IMR-90 (cell line): ENCODE data around the gene WWC2. TPM values are rescaled to one million over a fixed set of nuclear protein-coding genes. Genes with fewer than 3 reads are reported as not detected.

Experiments used
- ATAC-seq: fragments of 200-7000 bp; cut with Tn5 transposase; 2 replicates; pipeline ENCODE4 v1.9.1; 2020; ENCODE audit warnings: low read depth, mild to moderate bottlenecking, moderate library complexity
- BruUV-seq: library from RNA; stranded (reverse); fragments of 400-500 nt; replicated peaks from 2 replicates; lab custom pipeline; 2021; lab: Mats Ljungman, UMichigan
- CTCF ChIA-PET: fragments of 300-600 bp; formaldehyde crosslinking; extraction: SDS; loops from one replicate; lab custom pipeline; 2021; ENCODE audit warnings: antibody characterized with exemption; lab: Yijun Ruan, JAX
- POLR2A ChIA-PET: fragments of 300-600 bp; sonication (Branson Sonifier 250); formaldehyde crosslinking; loops from one replicate; lab custom pipeline; 2022; ENCODE audit warnings: antibody characterized with exemption; ENCODE audit not compliant: unreplicated experiment; lab: Charles Lee
- DNase-seq: peaks from one replicate; pipeline ENCODE4 v3.0.0; 2013
- H2AFZ ChIP-seq: replicated peaks from 2 replicates; pipeline ENCODE3; 2013; ENCODE audit warnings: low read length, mild to moderate bottlenecking; ENCODE audit not compliant: poor library complexity
- H2AK5ac ChIP-seq: 2 replicates; pipeline ENCODE4 v1.6.1; 2013; ENCODE audit warnings: low read depth, low read length, inconsistent platforms
- H2AK9ac ChIP-seq: replicated peaks from 2 replicates; pipeline ENCODE3; 2013; ENCODE audit warnings: mild to moderate bottlenecking, low read depth, low read length, moderate library complexity; ENCODE audit not compliant: poor library complexity
- H2BK120ac ChIP-seq: 2 replicates; pipeline ENCODE4 v1.6.1; 2013; ENCODE audit warnings: low read depth, low read length, inconsistent platforms
- H2BK15ac ChIP-seq: 3 replicates; pipeline ENCODE4 v1.6.1; 2013; ENCODE audit warnings: low read depth, low read length, inconsistent platforms
- H2BK20ac ChIP-seq: 2 replicates; pipeline ENCODE4 v1.6.1; 2013; ENCODE audit warnings: low read depth, mild to moderate bottlenecking, inconsistent platforms, low read length, moderate library complexity
- H2BK5ac ChIP-seq: 2 replicates; pipeline ENCODE4 v1.6.1; 2013; ENCODE audit warnings: mild to moderate bottlenecking, low read depth, low read length, inconsistent platforms; ENCODE audit not compliant: poor library complexity, severe bottlenecking
- H3K14ac ChIP-seq: replicated peaks from 2 replicates; pipeline ENCODE4 v1.6.1; 2013; ENCODE audit warnings: low read depth, low read length, inconsistent platforms
- H3K18ac ChIP-seq: 2 replicates; pipeline ENCODE4 v1.6.1; 2013; ENCODE audit warnings: low read depth, low read length, control low read depth
- H3K23ac ChIP-seq: 2 replicates; pipeline ENCODE4 v1.6.1; 2013; ENCODE audit warnings: low read depth, low read length, inconsistent platforms
- H3K27ac ChIP-seq: 2 replicates; pipeline ENCODE4 v1.5.1; 2013; ENCODE audit warnings: mild to moderate bottlenecking, control low read depth, low read length; ENCODE audit not compliant: insufficient read depth
- H3K27me3 ChIP-seq: 2 replicates; pipeline ENCODE4 v1.6.1; 2013; ENCODE audit warnings: low read length; ENCODE audit not compliant: control insufficient read depth, insufficient read depth
- H3K36me3 ChIP-seq: 2 replicates; pipeline ENCODE4 v1.6.1; 2013; ENCODE audit warnings: low read length, mixed read lengths; ENCODE audit not compliant: control insufficient read depth, insufficient read depth
- H3K4ac ChIP-seq: 2 replicates; pipeline ENCODE4 v1.6.1; 2013; ENCODE audit warnings: low read depth, low read length, inconsistent platforms
- H3K4me1 ChIP-seq: 2 replicates; pipeline ENCODE4 v1.6.1; 2013; ENCODE audit warnings: low read length, mixed read lengths; ENCODE audit not compliant: control insufficient read depth, insufficient read depth
- H3K4me2 ChIP-seq: 2 replicates; pipeline ENCODE4 v1.6.1; 2013; ENCODE audit warnings: low read depth, mild to moderate bottlenecking, control low read depth, low read length, moderate library complexity
- H3K4me3 ChIP-seq: 2 replicates; pipeline ENCODE4 v1.5.1; 2013; ENCODE audit warnings: low read depth, mild to moderate bottlenecking, control low read depth, low read length, moderate library complexity; ENCODE audit not compliant: insufficient read depth
- H3K56ac ChIP-seq: 2 replicates; pipeline ENCODE4 v1.6.1; 2013; ENCODE audit warnings: low read length, inconsistent platforms; ENCODE audit not compliant: insufficient read depth; ENCODE audit errors: extremely low read depth
- H3K79me1 ChIP-seq, 2 experiments: 2 replicates each; pipeline ENCODE4 v1.6.1; 2013; ENCODE audit warnings: low read length in 2 of 2, inconsistent platforms in 1 of 2, low read depth in 1 of 2
- H3K9ac ChIP-seq: 2 replicates; pipeline ENCODE4 v1.6.1; 2013; ENCODE audit warnings: low read depth, low read length, control low read depth
- H3K9me1 ChIP-seq: 2 replicates; pipeline ENCODE4 v1.6.1; 2013; ENCODE audit warnings: low read length, inconsistent platforms; ENCODE audit not compliant: insufficient read depth
- H3K9me3 ChIP-seq: 2 replicates; pipeline ENCODE4 v1.6.1; 2013; ENCODE audit warnings: low read length; ENCODE audit not compliant: control insufficient read depth, insufficient read depth
- H4K20me1 ChIP-seq: 2 replicates; pipeline ENCODE4 v1.6.1; 2013; ENCODE audit warnings: low read length, inconsistent platforms; ENCODE audit not compliant: insufficient read depth
- H4K5ac ChIP-seq: 2 replicates; pipeline ENCODE4 v1.6.1; 2013; ENCODE audit warnings: mild to moderate bottlenecking, low read depth, low read length, control low read depth
- H4K8ac ChIP-seq, 2 experiments: 2 replicates each; pipeline ENCODE4 v1.6.1; 2013; ENCODE audit warnings: low read depth in 2 of 2, low read length in 2 of 2, control low read depth in 1 of 2, inconsistent platforms in 1 of 2
- H4K91ac ChIP-seq: 2 replicates; pipeline ENCODE4 v1.6.1; 2013; ENCODE audit warnings: low read depth, low read length, inconsistent platforms; ENCODE audit not compliant: insufficient read depth
- BHLHE40 ChIP-seq: fragments of 150-350 bp; IDR thresholded peaks from 2 replicates; pipeline ENCODE4 v1.6.1; 2016; ENCODE audit warnings: mild to moderate bottlenecking, low read depth, low read length
- CEBPB ChIP-seq: IDR thresholded peaks from 2 replicates; pipeline ENCODE4 v1.6.1; 2012; ENCODE audit warnings: low read depth, low read length, improper control_type of control experiment
- CHD1 ChIP-seq: IDR thresholded peaks from 2 replicates; pipeline ENCODE4 v1.6.1; 2012; ENCODE audit warnings: low read depth, low read length, improper control_type of control experiment
- FOS ChIP-seq: fragments of 150-350 bp; IDR thresholded peaks from 2 replicates; pipeline ENCODE4 v1.6.1; 2016; ENCODE audit warnings: low read depth, low read length
- MAFK ChIP-seq: IDR thresholded peaks from 2 replicates; pipeline ENCODE4 v1.6.1; 2012; ENCODE audit warnings: low read depth, low read length, improper control_type of control experiment
- MAZ ChIP-seq: IDR thresholded peaks from 2 replicates; pipeline ENCODE4 v1.6.1; 2012; ENCODE audit warnings: low read depth, mild to moderate bottlenecking, low read length, improper control_type of control experiment, moderate library complexity, borderline replicate concordance
- MXI1 ChIP-seq: IDR thresholded peaks from 2 replicates; pipeline ENCODE4 v1.6.1; 2012; ENCODE audit warnings: low read depth, mild to moderate bottlenecking, low read length, moderate library complexity, borderline replicate concordance
- NFE2L2 ChIP-seq: fragments of 150-350 bp; IDR thresholded peaks from 2 replicates; pipeline ENCODE4 v1.6.1; 2016; ENCODE audit warnings: low read depth, mild to moderate bottlenecking, low read length
- POLR2A ChIP-seq: IDR thresholded peaks from 2 replicates; pipeline ENCODE4 v1.6.1; 2012; ENCODE audit warnings: mild to moderate bottlenecking, low read depth, low read length
- RAD21 ChIP-seq: IDR thresholded peaks from 2 replicates; pipeline ENCODE4 v1.6.1; 2012; ENCODE audit warnings: low read length, improper control_type of control experiment
- RCOR1 ChIP-seq: IDR thresholded peaks from 2 replicates; pipeline ENCODE4 v1.6.1; 2012; ENCODE audit warnings: mild to moderate bottlenecking, low read length, improper control_type of control experiment; ENCODE audit not compliant: insufficient replicate concordance
- RFX5 ChIP-seq: IDR thresholded peaks from 2 replicates; pipeline ENCODE4 v1.8.0; 2012; ENCODE audit warnings: low read depth, mild to moderate bottlenecking, low read length, moderate library complexity
- SMC3 ChIP-seq: fragments of 150-350 bp; IDR thresholded peaks from 2 replicates; pipeline ENCODE4 v1.6.1; 2016; ENCODE audit warnings: low read depth, mild to moderate bottlenecking, antibody characterized with exemption, low read length, moderate library complexity
- USF2 ChIP-seq: fragments of 150-350 bp; IDR thresholded peaks from 2 replicates; pipeline ENCODE4 v1.6.1; 2017; ENCODE audit warnings: mild to moderate bottlenecking, antibody characterized with exemption, low read length, low read depth
- WGBS, 2 experiments: methylation state at CpG; one replicate each; pipeline versions ENCODE4 v1.1.5 to v1.1.7; 2013; ENCODE audit warnings: missing lambda C conversion rate in 2 of 2; ENCODE audit not compliant: insufficient read length in 1 of 2; ENCODE audit errors: extremely low coverage in 2 of 2; 5-methylcytosine and 5-hydroxymethylcytosine counted together
- dilution Hi-C: fragments of 300-500 bp; cut with HindIII; formaldehyde crosslinking; loops from one replicate; pipeline ENCODE4 v1.14.3; 2018; ENCODE audit warnings: low sequenced_read_pairs; ENCODE audit not compliant: unreplicated experiment
- in situ Hi-C: fragments of 300-500 bp; cut with MboI; formaldehyde crosslinking; loops from 3 replicates; pipeline ENCODE4 v1.14.3; 2019; ENCODE audit warnings: low sequenced_read_pairs, inconsistent platforms, mixed read lengths
- intact Hi-C: fragments of 100-400 bp; cut with micrococcal nuclease; formaldehyde crosslinking; loops from 2 replicates; pipeline ENCODE4 v1.10.0; 2022
- polyA plus RNA-seq, 3 experiments: library from polyadenylated mRNA; depleted of rRNA; stranded (reverse); fragments of >200 nt; gene quantifications; 2 replicates each; pipeline ENCODE4 v1.2.3, GENCODE V29; 2012; ENCODE audit warnings: low replicate concordance in 1 of 3
- total RNA-seq: library from RNA; depleted of rRNA; stranded (reverse); fragments of >200 nt; gene quantifications from 2 replicates; pipeline ENCODE4 v1.2.3, GENCODE V29; 2012
- TF ChIP-seq, protein P1 (sequence below): conservative IDR thresholded peaks from 2 replicates; pipeline ENCODE4 v1.5.1; 2012; ENCODE audit warnings: mild to moderate bottlenecking, low read depth, low read length, improper control_type of control experiment
- TF ChIP-seq, protein P2 (sequence below): fragments of 150-350 bp; IDR thresholded peaks from 2 replicates; pipeline ENCODE4 v1.6.1; 2016; ENCODE audit warnings: low read depth, mild to moderate bottlenecking, low read length, moderate library complexity, borderline replicate concordance

The WWC2 gene
- total and polyA plus RNA-seq, 2 of the 4 experiments (the other 2 are of a cell fraction): 26.6 to 27.4 TPM

- Histone ChIP-seq H4K91ac (no peak overlapping the region), H2AK9ac (no peak overlapping the region), H3K23ac (no peak overlapping the region), H3K79me1 (no peaks in the 10 kb centered on the region), H3K18ac (no peak overlapping the region), H2AK5ac (no peak overlapping the region), H3K56ac (no peak overlapping the region), H3K4me2 (no peak overlapping the region), H4K5ac (no peak overlapping the region), H2BK120ac (no peak overlapping the region), H4K8ac (no peak overlapping the region), H3K27me3 (peaks cover 2% of the 10 kb centered on the region), H2AFZ (no peak overlapping the region), H3K14ac (no peak overlapping the region), H3K9ac (no peak overlapping the region), H3K27ac (no peak overlapping the region), H3K4ac (no peak overlapping the region), H2BK5ac (no peak overlapping the region), H2BK20ac (no peak overlapping the region), H3K9me1 (no peaks in the 10 kb centered on the region), H3K4me1 (peaks cover 3% of the 10 kb centered on the region; the same call in 1 of the 2 replicates), H3K4me3 (no peak overlapping the region), H3K9me3 (peaks cover 2% of the 10 kb centered on the region; the same call in 1 of the 2 replicates), H3K36me3 (no peaks in the 10 kb centered on the region), H4K20me1 (no peaks in the 10 kb centered on the region), H2BK15ac (no peak overlapping the region)
- DNase-seq: no peak
- in situ Hi-C loops (no loop called here), dilution Hi-C loops (no loop called here), intact Hi-C loops (no loop called here)
- WGBS, 2 experiments: 60% methylated on average over 1 of the region's 1 CpG; no CpG with 5 or more reads in 1 of the 2 experiments
- ChIA-PET POLR2A (no interaction called here), CTCF (no interaction called here)
- TF ChIP-seq CEBPB (no peak), RAD21 (no peak), MXI1 (no peak), FOS (no peak), NFE2L2 (no peak), RCOR1 (no peak), MAFK (no peak), SMC3 (no peak), BHLHE40 (no peak), MAZ (no peak), RFX5 (no peak), CHD1 (no peak), POLR2A (no peak), USF2 (no peak)
- TF ChIP-seq, protein P1, sequence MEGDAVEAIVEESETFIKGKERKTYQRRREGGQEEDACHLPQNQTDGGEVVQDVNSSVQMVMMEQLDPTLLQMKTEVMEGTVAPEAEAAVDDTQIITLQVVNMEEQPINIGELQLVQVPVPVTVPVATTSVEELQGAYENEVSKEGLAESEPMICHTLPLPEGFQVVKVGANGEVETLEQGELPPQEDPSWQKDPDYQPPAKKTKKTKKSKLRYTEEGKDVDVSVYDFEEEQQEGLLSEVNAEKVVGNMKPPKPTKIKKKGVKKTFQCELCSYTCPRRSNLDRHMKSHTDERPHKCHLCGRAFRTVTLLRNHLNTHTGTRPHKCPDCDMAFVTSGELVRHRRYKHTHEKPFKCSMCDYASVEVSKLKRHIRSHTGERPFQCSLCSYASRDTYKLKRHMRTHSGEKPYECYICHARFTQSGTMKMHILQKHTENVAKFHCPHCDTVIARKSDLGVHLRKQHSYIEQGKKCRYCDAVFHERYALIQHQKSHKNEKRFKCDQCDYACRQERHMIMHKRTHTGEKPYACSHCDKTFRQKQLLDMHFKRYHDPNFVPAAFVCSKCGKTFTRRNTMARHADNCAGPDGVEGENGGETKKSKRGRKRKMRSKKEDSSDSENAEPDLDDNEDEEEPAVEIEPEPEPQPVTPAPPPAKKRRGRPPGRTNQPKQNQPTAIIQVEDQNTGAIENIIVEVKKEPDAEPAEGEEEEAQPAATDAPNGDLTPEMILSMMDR: no peak
- TF ChIP-seq, protein P2, sequence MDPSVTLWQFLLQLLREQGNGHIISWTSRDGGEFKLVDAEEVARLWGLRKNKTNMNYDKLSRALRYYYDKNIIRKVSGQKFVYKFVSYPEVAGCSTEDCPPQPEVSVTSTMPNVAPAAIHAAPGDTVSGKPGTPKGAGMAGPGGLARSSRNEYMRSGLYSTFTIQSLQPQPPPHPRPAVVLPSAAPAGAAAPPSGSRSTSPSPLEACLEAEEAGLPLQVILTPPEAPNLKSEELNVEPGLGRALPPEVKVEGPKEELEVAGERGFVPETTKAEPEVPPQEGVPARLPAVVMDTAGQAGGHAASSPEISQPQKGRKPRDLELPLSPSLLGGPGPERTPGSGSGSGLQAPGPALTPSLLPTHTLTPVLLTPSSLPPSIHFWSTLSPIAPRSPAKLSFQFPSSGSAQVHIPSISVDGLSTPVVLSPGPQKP: no peak
- no TSS peak for BruUV-seq
- no peak for ATAC-seq
Measured at GRCh38 chr4:183053681-183054080, 45.4 kb upstream of the WWC2 start.
